Epithelial cell of proximal tubule (primary cell): Measurements from ENCODE around the gene RHOU. TPM values are rescaled to one million over a fixed set of nuclear protein-coding genes. Genes with fewer than 3 reads are reported as not detected.
"Not testable (repeated sequence)": the region's sequence is repeated elsewhere in the genome, so short reads cannot be mapped to it uniquely, and the experiment has no call there.

Experiments used
- DNase-seq: peaks from one replicate; pipeline ENCODE4 v3.0.0-alpha.2; 2011; ENCODE audit warnings: low read depth
- H3K4me3 ChIP-seq: 2 replicates; pipeline ENCODE4 v1.5.1; 2011; ENCODE audit warnings: low read depth, mild to moderate bottlenecking, low read length
- total RNA-seq: library from RNA; depleted of rRNA; stranded (reverse); fragments of >200 nt; gene quantifications from 2 replicates; pipeline ENCODE4 v1.2.3, GENCODE V29; 2015
- TF ChIP-seq, protein P1 (sequence below): conservative IDR thresholded peaks from 2 replicates; pipeline ENCODE4 v1.5.1; 2012; ENCODE audit warnings: low read depth, mild to moderate bottlenecking, low read length

RHOU gene
- total RNA-seq, 1 donor from 2014 or later, result 0.58 TPM

DNA sequence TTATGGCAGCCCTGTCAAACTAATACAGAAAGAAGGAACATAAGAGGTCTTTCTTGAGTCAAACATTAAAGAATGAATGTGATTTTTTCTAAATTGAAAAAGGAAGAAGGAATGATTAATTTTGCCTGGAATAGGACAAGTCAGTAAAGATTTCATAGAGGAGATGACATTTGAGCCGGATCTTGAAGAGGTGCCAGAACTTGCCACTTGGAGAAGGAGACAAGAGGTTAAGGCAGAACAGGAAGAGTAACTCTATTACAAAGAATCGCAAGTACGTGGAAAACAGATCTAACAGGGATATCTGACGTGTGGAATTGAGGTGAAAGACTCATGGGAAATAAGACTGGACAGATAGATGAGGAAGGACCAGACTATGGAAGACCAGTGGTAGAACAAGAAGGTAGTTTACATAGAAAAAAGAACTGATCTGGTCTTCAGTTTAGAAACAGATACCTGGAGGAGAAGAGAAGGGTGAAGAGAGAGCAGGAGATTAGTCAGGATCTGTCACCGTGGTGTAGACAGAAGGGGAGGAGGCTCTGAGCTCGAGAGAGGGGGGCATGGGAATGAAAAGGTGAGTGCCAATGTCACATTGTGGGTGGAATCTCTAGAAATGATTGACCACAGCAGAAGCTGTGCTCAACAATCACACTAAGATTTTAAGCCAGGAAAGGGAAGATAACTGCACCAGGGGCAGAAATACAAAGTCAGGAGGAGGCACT, 32.5 kb downstream of the RHOU start:
- TF ChIP-seq, protein P1, sequence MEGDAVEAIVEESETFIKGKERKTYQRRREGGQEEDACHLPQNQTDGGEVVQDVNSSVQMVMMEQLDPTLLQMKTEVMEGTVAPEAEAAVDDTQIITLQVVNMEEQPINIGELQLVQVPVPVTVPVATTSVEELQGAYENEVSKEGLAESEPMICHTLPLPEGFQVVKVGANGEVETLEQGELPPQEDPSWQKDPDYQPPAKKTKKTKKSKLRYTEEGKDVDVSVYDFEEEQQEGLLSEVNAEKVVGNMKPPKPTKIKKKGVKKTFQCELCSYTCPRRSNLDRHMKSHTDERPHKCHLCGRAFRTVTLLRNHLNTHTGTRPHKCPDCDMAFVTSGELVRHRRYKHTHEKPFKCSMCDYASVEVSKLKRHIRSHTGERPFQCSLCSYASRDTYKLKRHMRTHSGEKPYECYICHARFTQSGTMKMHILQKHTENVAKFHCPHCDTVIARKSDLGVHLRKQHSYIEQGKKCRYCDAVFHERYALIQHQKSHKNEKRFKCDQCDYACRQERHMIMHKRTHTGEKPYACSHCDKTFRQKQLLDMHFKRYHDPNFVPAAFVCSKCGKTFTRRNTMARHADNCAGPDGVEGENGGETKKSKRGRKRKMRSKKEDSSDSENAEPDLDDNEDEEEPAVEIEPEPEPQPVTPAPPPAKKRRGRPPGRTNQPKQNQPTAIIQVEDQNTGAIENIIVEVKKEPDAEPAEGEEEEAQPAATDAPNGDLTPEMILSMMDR, result no peak
- no peak for DNase-seq
- H3K4me3 ChIP-seq, result no peak overlapping the region

DNA sequence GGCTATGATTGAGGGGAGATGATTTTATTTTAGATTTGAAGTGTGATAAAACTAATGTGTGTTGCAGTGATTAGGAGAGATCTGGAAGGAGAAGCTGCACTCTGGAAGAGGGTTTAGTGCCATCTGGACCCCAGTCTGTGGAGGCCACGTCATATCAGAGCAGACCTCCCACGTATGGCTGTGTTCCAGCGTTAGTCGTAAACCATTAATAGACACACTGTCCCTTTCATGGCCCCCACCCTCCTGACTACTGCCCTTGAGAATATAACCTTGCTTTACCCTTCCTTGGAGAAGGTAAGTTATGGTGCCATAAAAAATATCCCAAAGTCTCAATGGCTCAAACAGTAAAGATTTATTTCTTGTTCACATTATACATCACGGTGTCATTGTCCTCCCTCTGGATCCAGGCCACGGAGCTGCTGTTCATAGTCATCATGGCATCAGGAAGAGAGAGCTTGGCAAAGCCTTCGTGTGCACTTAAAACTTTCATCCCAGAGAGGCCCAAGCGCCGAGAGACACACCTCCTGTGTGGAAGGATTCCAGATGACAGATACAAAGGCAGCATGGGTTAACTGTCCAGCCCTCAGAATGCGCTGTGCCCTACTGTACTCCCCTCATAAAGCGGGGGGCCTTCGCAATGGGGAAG, 33.2 kb downstream of the RHOU start:
- DNase-seq, result no peak
- H3K4me3 ChIP-seq, result no peak overlapping the region
- TF ChIP-seq, protein P1, result no peak

GRCh38 chr1:228770779-228771223, 35.5 kb downstream of the RHOU start:
- TF ChIP-seq, protein P1, result no peak
- H3K4me3 ChIP-seq, result no peak overlapping the region
- no peak for DNase-seq

- TF ChIP-seq, protein P1, result no peak
- no peak overlapping the region for H3K4me3 ChIP-seq
These were observed 37.4 kb downstream of the RHOU start for GRCh38 chr1:228772516-228773212.

DNA sequence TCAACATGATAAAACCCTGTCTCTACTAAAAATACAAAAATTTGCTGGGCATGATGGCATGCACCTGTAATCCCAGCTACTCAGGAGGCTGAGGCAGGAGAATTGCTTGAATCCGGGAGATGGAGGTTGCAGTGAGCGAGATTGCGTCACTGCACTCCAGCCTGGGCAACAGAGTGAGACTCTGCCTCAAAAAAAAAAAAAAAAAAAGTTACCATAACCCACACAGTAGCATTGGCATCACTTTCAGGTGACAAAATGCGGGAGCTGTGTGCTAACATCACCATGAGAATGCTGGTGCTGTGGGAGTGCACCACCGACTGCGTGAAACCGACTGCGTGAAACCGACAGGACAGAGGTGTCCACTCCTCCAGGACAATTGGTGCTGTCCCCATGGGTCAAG, 40.7 kb downstream of the RHOU start:
- H3K4me3 ChIP-seq, DNase-seq: not testable (repeated sequence)

More at GRCh38 chr1:228772516-228773212, 37.4 kb downstream of the RHOU start:
- DNase-seq, result no peak

DNA sequence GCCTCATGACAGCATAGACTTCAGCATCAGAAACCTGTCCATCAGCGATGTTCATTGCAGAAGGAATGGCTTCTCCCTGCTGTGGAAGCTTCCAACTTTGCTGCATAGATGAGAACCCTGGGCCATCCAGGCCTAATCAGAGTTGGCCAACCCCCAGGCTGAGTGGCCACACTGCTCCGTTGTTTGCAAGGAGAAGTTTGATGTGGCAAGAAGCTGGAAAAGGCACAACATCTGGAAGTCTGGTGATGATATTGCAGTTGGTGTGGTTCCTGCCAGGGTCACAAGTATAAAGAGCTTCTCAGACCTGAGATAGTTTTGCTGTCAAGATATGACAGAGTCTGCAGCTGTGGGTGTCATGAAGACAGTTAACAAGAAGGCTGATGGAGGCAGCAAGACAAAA, 41.2 kb downstream of the RHOU start:
- no peak overlapping the region for H3K4me3 ChIP-seq
- TF ChIP-seq, protein P1, result no peak
- DNase-seq, result no peak

DNA sequence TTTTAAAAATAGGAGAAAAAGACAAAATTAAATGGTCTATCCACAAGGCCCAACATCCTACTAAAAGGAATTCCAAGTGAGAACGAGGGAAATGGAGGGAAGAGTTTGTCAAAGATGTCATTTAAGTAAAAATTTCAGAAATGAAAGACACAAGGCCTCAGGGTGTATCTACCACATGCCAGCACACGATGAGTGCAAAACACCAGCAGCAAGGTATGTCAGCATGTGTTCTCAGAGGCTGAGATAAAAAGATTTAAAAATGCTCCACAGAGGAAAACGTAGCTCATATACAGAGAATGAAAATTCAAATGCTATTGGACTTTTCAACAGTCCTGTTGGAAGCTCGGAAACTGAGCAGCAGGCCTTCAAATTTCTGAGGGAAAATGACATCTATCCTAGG, 42.0 kb downstream of the RHOU start:
- TF ChIP-seq, protein P1, result no peak
- DNase-seq, result no peak
- H3K4me3 ChIP-seq, result no peak overlapping the region
